Fibroblast of pulmonary artery (primary cell): Measurements from ENCODE around the gene SIGLEC10.
A peak's percentile ranks its signal among the peaks of the same experiment; 100 is the strongest.
"Not testable (repeated sequence)": the region's sequence is repeated elsewhere in the genome, so short reads cannot be mapped to it uniquely, and the experiment has no call there.

ENCODE experiments used
- DNase-seq: peaks from one replicate; pipeline ENCODE4 v3.0.0-alpha.2; 2010; ENCODE audit warnings: low read depth
- H3K4me3 ChIP-seq: replicated peaks from 2 replicates; pipeline ENCODE4 v1.5.1; 2011; ENCODE audit warnings: low read depth, mild to moderate bottlenecking, control low read depth, low read length, moderate library complexity
- TF ChIP-seq, protein P1 (sequence below): IDR thresholded peaks from 2 replicates; pipeline ENCODE4 v1.5.1; 2011; ENCODE audit warnings: mild to moderate bottlenecking, control low read depth, low read length, inconsistent platforms; ENCODE audit errors: missing control alignments

SIGLEC10 gene

GRCh38 chr19:51448411-51449016 lies 31.1 kb upstream of the SIGLEC10 start:
- no peak for DNase-seq
- H3K4me3 ChIP-seq, result no peak overlapping the region

GRCh38 chr19:51448011-51448410 lies 30.6 kb upstream of the SIGLEC10 start:
- TF ChIP-seq, protein P1, sequence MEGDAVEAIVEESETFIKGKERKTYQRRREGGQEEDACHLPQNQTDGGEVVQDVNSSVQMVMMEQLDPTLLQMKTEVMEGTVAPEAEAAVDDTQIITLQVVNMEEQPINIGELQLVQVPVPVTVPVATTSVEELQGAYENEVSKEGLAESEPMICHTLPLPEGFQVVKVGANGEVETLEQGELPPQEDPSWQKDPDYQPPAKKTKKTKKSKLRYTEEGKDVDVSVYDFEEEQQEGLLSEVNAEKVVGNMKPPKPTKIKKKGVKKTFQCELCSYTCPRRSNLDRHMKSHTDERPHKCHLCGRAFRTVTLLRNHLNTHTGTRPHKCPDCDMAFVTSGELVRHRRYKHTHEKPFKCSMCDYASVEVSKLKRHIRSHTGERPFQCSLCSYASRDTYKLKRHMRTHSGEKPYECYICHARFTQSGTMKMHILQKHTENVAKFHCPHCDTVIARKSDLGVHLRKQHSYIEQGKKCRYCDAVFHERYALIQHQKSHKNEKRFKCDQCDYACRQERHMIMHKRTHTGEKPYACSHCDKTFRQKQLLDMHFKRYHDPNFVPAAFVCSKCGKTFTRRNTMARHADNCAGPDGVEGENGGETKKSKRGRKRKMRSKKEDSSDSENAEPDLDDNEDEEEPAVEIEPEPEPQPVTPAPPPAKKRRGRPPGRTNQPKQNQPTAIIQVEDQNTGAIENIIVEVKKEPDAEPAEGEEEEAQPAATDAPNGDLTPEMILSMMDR, result no peak
- H3K4me3 ChIP-seq, result no peak overlapping the region
- DNase-seq, result no peak

More at GRCh38 chr19:51448411-51449016, 31.1 kb upstream of the SIGLEC10 start:
- TF ChIP-seq, protein P1, result no peak

DNA sequence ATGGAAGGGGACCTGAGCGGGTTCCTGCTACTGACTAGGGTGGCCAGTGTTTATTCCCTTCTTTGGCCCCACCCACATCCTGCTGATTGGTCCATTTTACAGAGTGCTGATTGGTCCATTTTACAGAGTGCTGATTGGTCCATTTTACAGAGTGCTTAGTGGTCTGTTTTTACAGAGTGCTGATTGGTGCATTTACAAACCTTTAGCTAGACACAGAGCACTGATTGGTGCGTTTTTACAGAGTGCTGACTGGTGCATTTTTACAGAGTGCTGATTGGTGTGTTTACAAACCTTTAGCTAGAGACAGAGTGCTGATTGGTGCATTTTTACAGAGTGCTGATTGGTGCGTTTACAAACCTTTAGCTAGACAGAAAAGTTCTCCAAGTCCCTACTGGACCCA lies 30.1 kb upstream of the SIGLEC10 start:
- not testable (repeated sequence) for DNase-seq, H3K4me3 ChIP-seq

- no peak for DNase-seq
- H3K4me3 ChIP-seq, result no peak overlapping the region
- TF ChIP-seq, protein P1, result no peak
These were observed 24.3 kb upstream of the SIGLEC10 start for GRCh38 chr19:51441410-51442390.

- DNase-seq, result no peak
- H3K4me3 ChIP-seq, result no peak overlapping the region
- TF ChIP-seq, protein P1, result no peak
These were observed 23.5 kb upstream of the SIGLEC10 start for GRCh38 chr19:51440846-51441409.

GRCh38 chr19:51440052-51440451 lies 22.6 kb upstream of the SIGLEC10 start:
- DNase-seq, result no peak
- TF ChIP-seq, protein P1, result no peak
- no peak overlapping the region for H3K4me3 ChIP-seq

DNA sequence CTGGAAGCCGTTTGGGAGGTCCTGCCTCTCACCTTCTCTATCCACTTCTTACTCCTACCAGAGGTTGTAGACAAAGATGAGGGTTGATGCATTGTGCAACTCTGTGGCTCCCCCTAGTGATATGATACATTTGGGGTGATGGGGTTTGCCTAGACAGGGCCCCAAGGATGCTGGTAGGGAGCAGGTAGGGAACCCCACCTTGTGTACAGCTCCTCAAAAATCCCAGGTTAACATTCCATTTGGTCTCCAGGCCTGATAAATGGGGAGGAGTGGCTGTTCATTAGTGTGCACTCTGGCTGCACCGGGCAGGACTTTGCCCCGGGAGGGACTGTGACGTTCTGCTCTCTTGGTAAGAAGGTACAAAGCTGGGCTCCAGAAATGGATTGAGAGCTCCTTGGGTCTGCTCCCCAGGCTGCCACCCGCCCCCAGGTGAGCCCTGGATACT lies 21.6 kb upstream of the SIGLEC10 start:
- TF ChIP-seq, protein P1, result peak; percentile 38
- no peak overlapping the region for H3K4me3 ChIP-seq
- DNase-seq, result peak; percentile 7
